Stomach (tissue), 9 donors: ENCODE data around the gene EPB41L3. TPM values are rescaled to one million over a fixed set of nuclear protein-coding genes. Genes with fewer than 3 reads are reported as not detected.

ENCODE experiments used
- DNase-seq, 2 donors: peaks; one replicate each; pipeline versions ENCODE4 v3.0.0 to v3.0.0-alpha.2; 2013 to 2019
- H3K27ac ChIP-seq, 5 donors: fragments of 200-600 bp in 4 of 5; sonication (generic) in 4 of 5; one replicate each; pipeline ENCODE4 v1.5.1; 2013 to 2019; ENCODE audit warnings: mild to moderate bottlenecking in 1 of 5, moderate library complexity in 1 of 5
- H3K27me3 ChIP-seq, 3 donors: fragments of 200-600 bp; sonication (generic); one replicate each; pipeline ENCODE4 v1.5.1; 2017 to 2019; ENCODE audit warnings: mixed run types in 1 of 3
- H3K36me3 ChIP-seq, 4 donors: fragments of 200-600 bp; sonication (generic); 1 replicate in 3 of 4; 2 replicates in 1 of 4; pipeline ENCODE4 v1.5.1; 2016 to 2019
- H3K4me1 ChIP-seq, 4 donors: fragments of 200-600 bp; sonication (generic); one replicate each; pipeline ENCODE4 v1.5.1; 2016 to 2019
- H3K4me3 ChIP-seq, 4 donors: fragments of 200-600 bp; sonication (generic) in 3 of 4; one replicate each; pipeline ENCODE4 v1.5.1; 2016 to 2019; ENCODE audit warnings: mild to moderate bottlenecking in 1 of 4
- H3K9me3 ChIP-seq, 4 donors: fragments of 200-600 bp; sonication (generic); one replicate each; pipeline ENCODE4 v1.5.1; 2016 to 2019
- CTCF ChIP-seq, 7 experiments: fragments of 450-650 bp in 4 of 7; fragments of 200-600 bp in 3 of 7; sonication (generic) in 3 of 7; IDR thresholded peaks; one replicate each; pipeline ENCODE4 v1.5.1; 2016 to 2019; ENCODE audit warnings: antibody characterized with exemption in 7 of 7, control low read depth in 2 of 7, mild to moderate bottlenecking in 1 of 7
- EP300 ChIP-seq: sonication (generic); formaldehyde crosslinking; IDR thresholded peaks from one replicate; pipeline ENCODE4 v1.6.1; 2017; ENCODE audit warnings: antibody characterized with exemption
- POLR2A ChIP-seq, 4 donors: fragments of 450-650 bp; IDR thresholded peaks; one replicate each; pipeline ENCODE4 v1.6.1; 2016; ENCODE audit warnings: antibody characterized with exemption in 4 of 4, control low read depth in 2 of 4, mild to moderate bottlenecking in 1 of 4, moderate library complexity in 1 of 4
- POLR2AphosphoS5 ChIP-seq, 3 donors: sonication (generic); formaldehyde crosslinking; IDR thresholded peaks; one replicate each; pipeline ENCODE4 v1.6.1; 2016; ENCODE audit warnings: antibody characterized with exemption in 3 of 3
- WGBS, 5 donors: extraction: QIAGEN DNeasy Blood & Tissue Kit in 3 of 5; methylation state at CpG; one replicate each; pipeline versions ENCODE4 v1.1.5 to v1.1.7; 2013 to 2018; 5-methylcytosine and 5-hydroxymethylcytosine counted together
- intact Hi-C: fragments of 100-400 bp; cut with DNase I; formaldehyde crosslinking; loops from one replicate; pipeline ENCODE4 v1.15.1; 2023; ENCODE audit warnings: low total_unique reads
- polyA plus RNA-seq, 3 donors: library from polyadenylated mRNA; stranded (reverse); fragments of 200-250 nt; gene quantifications; one replicate each; pipeline ENCODE4 v1.2.3, GENCODE V29; 2013
- total RNA-seq, 5 donors: library from RNA; depleted of rRNA; stranded (reverse); fragments of >200 nt; gene quantifications; one replicate each; pipeline versions ENCODE4 v1.1.0 to v1.2.3, GENCODE V29; 2014 to 2016
- donor health status: healthy with polysubstance abuse.
- donor health status: Bipolar disorder and iron deficiency.
- donor health status: healthy.

EPB41L3 gene
- total and polyA plus RNA-seq, 8 donors: 3.5 to 120 (median 11.9) TPM

- Histone ChIP-seq H3K36me3 (no peaks in the 10 kb centered on the region), H3K4me3 (no peak overlapping the region), H3K27ac (no peak overlapping the region), H3K27me3 (no peaks in the 10 kb centered on the region), H3K9me3 (no peaks in the 10 kb centered on the region), H3K4me1 (no peaks in the 10 kb centered on the region)
- intact Hi-C loops: no loop called here
- TF ChIP-seq EP300 (no peak), POLR2A (IDR thresholded peaks at IDR 0.05) (no peak), CTCF (IDR thresholded peaks at IDR 0.05) (no peak)
- WGBS, 5 donors: 78 to 83% (median 80%) methylated on average over 3 of the region's 3 CpGs
- DNase-seq: no peak
These were observed 24.6 kb upstream of the EPB41L3 start for GRCh38 chr18:5568416-5568815.

GRCh38 chr18:5558851-5559250, 15.1 kb upstream of the EPB41L3 start:
- no peak overlapping the region for H3K4me3 ChIP-seq
- 82 to 90% (median 85%) methylated on average over 1 of the region's 1 CpG for WGBS, 5 donors

GRCh38 chr18:5556310-5556974, 12.6 kb upstream of the EPB41L3 start:
- Histone ChIP-seq H3K27ac (peak overlapping the region in 1 of 5 donors; percentile 24), H3K36me3 (no peaks in the 10 kb centered on the region), H3K4me3 (no peak overlapping the region), H3K9me3 (no peaks in the 10 kb centered on the region), H3K4me1 (no peaks in the 10 kb centered on the region), H3K27me3 (no peaks in the 10 kb centered on the region)
- WGBS, 5 donors: 64 to 73% (median 68%) methylated on average over 8 of the region's 8 CpGs
- intact Hi-C loops: no loop called here
- DNase-seq: no peak
- no peak for TF ChIP-seq EP300

More at GRCh38 chr18:5558851-5559250, 15.1 kb upstream of the EPB41L3 start:
- H3K4me1 ChIP-seq: no peaks in the 10 kb centered on the region
- DNase-seq: no peak
- no peaks in the 10 kb centered on the region for H3K36me3 ChIP-seq
- H3K9me3 ChIP-seq: no peaks in the 10 kb centered on the region
- intact Hi-C loops: no loop called here
- no peak overlapping the region for H3K27ac ChIP-seq
- TF ChIP-seq CTCF (IDR thresholded peaks at IDR 0.05) (no peak), EP300 (no peak), POLR2AphosphoS5 (IDR thresholded peaks at IDR 0.05) (no peak), POLR2A (IDR thresholded peaks at IDR 0.05) (no peak)
- no peaks in the 10 kb centered on the region for H3K27me3 ChIP-seq

- no peak overlapping the region for H3K27ac ChIP-seq
- H3K9me3 ChIP-seq: no peaks in the 10 kb centered on the region
- no peaks in the 10 kb centered on the region for H3K27me3 ChIP-seq
- WGBS, 5 donors: 83 to 95% (median 93%) methylated on average over 4 of the region's 4 CpGs
- TF ChIP-seq CTCF (IDR thresholded peaks at IDR 0.05): no peak
- no peak for TF ChIP-seq EP300
- TF ChIP-seq POLR2A (IDR thresholded peaks at IDR 0.05): no peak
- TF ChIP-seq POLR2AphosphoS5 (IDR thresholded peaks at IDR 0.05): no peak
- H3K36me3 ChIP-seq: no peaks in the 10 kb centered on the region
- H3K4me1 ChIP-seq: no peaks in the 10 kb centered on the region
- DNase-seq: no peak
- intact Hi-C loops: no loop called here
- H3K4me3 ChIP-seq: no peak overlapping the region
These were observed 10.8 kb upstream of the EPB41L3 start for GRCh38 chr18:5554629-5555028.

- intact Hi-C loops: no loop called here
- Histone ChIP-seq H3K4me1 (peaks cover 0 to 26% (median 12%) of the 10 kb centered on the region in 4 donors), H3K36me3 (no peaks in the 10 kb centered on the region), H3K4me3 (no peak overlapping the region), H3K27me3 (peaks cover 0 to 51% (median 21%) of the 10 kb centered on the region in 3 donors), H3K9me3 (no peaks in the 10 kb centered on the region), H3K27ac (no peak overlapping the region)
- TF ChIP-seq POLR2AphosphoS5 (IDR thresholded peaks at IDR 0.05) (no peak), CTCF (IDR thresholded peaks at IDR 0.05) (peak in 1 of 7 experiments; percentile 7)
- WGBS, 5 donors: 20 to 43% (median 24%) methylated on average over 3 of the region's 3 CpGs
- DNase-seq: peak in 1 of 2 donors; percentile 61
These were observed 2.9 kb upstream of the EPB41L3 start for GRCh38 chr18:5546660-5547059.
